Stimulated activated CD8-positive, alpha-beta memory T cell treated with anti-CD3 and anti-CD28 coated beads, Interleukin-2, amount 100 ng/mL, for 1 hour (primary cell): ENCODE data around the gene APPL1.
"Not testable (repeated sequence)": the region's sequence is repeated elsewhere in the genome, so short reads cannot be mapped to it uniquely, and the experiment has no call there.

Experiments used
- DNase-seq, 2 donors: peaks; one replicate each; pipeline ENCODE4 v3.0.0-alpha.2; 2020; ENCODE audit warnings: low read depth in 2 of 2

APPL1 gene

GRCh38 chr3:57274845-57275244 lies 47.3 kb downstream of the APPL1 start:
- no peak for DNase-seq

GRCh38 chr3:57275393-57275792 lies 47.9 kb downstream of the APPL1 start:
- DNase-seq, result no peak

- DNase-seq, result no peak
Measured at GRCh38 chr3:57278237-57278636, 50.7 kb downstream of the APPL1 start.

- no peak for DNase-seq
Measured at GRCh38 chr3:57279685-57280084, 52.2 kb downstream of the APPL1 start.

- DNase-seq, result no peak
Measured at GRCh38 chr3:57281715-57282114, 54.2 kb downstream of the APPL1 start.

- DNase-seq, result no peak
Measured at GRCh38 chr3:57283334-57283733, 55.8 kb downstream of the APPL1 start.

GRCh38 chr3:57287205-57287604 lies 59.7 kb downstream of the APPL1 start:
- no peak for DNase-seq

- no peak for DNase-seq
Measured at GRCh38 chr3:57288403-57288802, 60.9 kb downstream of the APPL1 start.

GRCh38 chr3:57292159-57292896 lies 64.8 kb downstream of the APPL1 start, which contains the start of gene ASB14:
Gene ASB14 (minus strand): TSS chr3:57292685. CDS start chr3:57292033, 652 bp downstream.
- DNase-seq, result no peak

GRCh38 chr3:57292897-57293526 lies 65.5 kb downstream of the APPL1 start:
- no peak for DNase-seq

- no peak for DNase-seq
Measured at GRCh38 chr3:57298041-57298440, 70.5 kb downstream of the APPL1 start.

GRCh38 chr3:57303520-57303919 lies 76.0 kb downstream of the APPL1 start:
- not testable (repeated sequence) for DNase-seq

GRCh38 chr3:57309769-57310360 lies 82.3 kb downstream of the APPL1 start:
- DNase-seq, result no peak

- DNase-seq, result no peak
Measured at GRCh38 chr3:57314204-57314603, 86.7 kb downstream of the APPL1 start.
